Dedifferentiated amniotic fluid mesenchymal stem cell (primary cell): Measurements from ENCODE around the gene TSEN34.
"Not testable (repeated sequence)": the region's sequence is repeated elsewhere in the genome, so short reads cannot be mapped to it uniquely, and the experiment has no call there.

Experiments used
- DNase-seq: peaks from one replicate; pipeline ENCODE4 v3.0.0-alpha.2; 2016; ENCODE audit errors: extremely low spot score

The TSEN34 gene

DNA sequence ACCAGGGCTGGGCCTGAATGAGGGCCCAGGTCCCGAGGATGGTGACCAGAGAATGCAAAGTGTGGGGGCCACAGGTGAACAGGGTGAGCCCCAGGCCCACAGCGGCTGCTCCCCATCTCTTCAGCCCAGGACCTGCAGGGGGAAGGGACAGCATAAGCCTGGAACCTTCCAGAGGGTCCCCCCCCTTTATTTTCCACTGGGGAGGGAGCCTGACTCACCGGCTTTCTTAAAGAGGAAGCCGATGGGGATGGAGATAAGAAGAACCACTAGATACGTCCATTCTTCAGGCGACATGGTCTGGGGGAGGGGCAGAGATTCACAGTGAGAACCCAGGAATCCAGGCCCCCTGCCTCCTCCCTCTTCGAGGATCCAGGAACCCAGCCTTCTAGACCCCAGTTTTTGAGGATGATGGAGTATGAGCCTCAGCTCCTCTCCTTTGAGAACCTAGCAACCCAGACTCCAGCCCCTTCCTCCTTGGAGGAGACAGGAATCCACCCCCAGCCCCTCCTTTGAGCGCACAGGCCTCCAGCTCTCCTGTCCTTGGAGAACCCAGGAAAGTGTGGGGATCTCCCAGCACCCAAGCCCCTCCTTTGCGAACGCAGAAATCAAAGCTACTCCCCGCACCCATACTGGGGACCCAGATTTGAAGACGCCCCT is 2.8 kb upstream of the TSEN34 start:
- DNase-seq = peak; percentile 33

DNA sequence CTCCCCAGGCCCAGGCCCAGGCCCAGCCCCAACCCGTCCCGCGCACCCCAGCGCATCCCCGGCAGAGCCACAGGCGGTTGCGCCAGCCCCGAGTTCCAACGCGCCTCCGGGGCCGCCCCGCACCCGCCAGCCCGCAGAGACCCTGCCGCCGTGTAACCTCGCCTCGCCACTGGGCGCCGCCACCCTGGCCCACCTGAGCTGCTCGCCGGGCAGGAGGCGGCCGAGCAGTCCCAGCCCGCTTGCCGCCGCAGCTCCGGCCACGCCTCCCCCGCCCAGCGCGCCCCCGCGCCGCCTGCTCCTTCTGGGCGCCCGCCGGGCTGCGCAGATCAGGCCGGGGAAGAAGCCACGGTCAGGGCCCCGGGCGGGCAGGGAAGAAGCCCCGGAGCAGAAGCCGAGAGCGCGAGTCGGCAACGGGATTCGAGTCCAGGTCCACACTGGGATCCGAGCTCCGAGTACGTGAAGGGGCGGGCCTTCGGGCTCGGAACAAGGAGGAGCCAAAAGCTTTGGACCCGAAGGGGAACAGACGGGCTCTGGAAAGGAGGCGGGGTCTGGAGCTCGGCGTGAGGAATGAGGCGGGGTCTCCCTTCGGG is 1.9 kb upstream of the TSEN34 start, which contains the start of gene MBOAT7:
Gene MBOAT7 (minus strand): TSS at position 436 of the 590 bp plus-strand sequence. CDS start 1,072 bp downstream, outside the sequence.
- no peak for DNase-seq

DNA sequence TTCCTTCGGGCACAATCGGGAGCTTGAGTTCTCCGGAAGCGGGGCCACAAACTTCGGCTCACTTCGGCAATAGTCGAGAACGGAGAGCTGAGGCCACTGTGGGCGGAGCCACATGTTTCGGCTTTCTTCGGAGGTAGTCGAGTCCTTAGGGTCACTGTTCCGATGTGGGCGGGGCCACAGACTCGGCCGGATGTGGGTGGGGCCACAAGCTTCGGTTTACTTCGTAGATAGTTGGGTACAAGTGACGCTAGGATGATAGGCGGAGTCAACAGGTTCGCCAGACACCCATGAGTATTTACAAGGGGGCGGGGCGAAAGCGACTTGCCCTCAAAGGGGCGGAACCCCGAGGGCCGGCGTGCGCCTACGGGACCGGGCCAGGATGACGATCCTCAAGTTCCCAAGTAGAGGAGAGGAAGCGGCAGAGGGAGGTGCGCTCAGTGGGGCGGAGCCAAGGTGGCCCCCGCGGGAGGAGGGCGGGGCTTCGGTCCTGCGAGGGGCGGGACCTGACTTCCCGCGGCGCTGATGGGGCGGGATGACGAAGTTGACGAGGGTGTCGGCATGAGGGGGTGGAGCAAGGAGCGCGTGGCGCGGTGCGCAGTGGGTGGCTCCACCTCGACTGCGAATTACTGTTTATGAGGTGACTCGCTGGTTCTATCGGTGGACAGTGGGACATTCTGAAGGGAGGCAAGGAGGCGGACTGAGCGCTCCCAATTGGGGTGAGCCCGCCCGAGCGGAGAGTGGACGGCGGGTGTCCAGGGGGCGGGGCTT is 1.2 kb upstream of the TSEN34 start:
- DNase-seq = peak; percentile 100

DNA sequence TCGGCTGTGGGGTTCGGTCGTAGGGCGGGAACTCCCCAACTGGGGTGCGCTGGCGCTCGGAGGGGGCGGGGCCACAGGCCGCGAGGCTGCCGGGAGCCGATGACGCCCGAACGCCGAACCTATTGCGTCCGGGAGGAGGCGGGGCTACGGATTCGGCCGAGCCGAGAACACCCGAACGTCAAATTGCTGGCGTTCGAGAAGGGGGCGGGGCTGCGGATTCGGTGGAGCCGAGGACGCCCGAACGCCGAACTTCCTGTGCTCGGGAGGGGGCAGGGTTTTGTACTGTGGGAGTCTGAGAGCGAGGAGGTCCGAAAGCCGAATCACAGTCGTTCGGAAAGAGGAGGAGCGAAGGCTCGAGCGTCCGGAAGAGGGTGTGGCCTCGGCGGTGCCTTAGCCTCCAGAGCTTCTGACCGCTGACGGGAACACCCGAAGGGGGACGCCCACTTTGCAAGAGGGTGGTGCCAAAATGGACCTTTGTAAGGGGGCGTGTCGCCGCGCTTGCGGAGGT is 551 bp upstream of the TSEN34 start:
- DNase-seq = peak; percentile 100

DNA sequence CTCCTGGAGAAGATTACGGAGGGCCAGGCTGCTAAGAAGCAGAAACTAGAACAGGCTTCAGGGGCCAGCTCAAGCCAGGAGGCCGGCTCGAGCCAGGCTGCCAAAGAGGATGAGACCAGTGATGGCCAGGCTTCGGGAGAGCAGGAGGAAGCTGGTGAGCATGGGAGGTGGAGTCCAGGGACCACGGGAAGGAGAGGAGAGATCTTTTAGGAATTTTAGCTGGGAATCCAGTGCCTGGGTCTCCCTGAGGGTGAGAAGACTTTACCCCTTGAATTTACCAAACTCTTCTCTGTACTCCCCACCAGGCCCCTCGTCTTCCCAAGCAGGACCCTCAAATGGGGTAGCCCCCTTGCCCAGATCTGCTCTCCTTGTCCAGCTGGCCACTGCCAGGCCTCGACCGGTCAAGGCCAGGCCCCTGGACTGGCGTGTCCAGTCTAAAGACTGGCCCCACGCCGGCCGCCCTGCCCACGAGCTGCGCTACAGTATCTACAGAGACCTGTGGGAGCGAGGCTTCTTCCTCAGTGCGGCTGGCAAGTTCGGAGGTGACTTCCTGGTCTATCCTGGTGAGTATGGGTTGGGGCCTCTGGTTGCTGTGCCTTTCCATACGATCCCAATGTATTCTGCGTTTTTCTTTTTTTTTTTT is 824 bp downstream of the TSEN34 start:
- DNase-seq = no peak

DNA sequence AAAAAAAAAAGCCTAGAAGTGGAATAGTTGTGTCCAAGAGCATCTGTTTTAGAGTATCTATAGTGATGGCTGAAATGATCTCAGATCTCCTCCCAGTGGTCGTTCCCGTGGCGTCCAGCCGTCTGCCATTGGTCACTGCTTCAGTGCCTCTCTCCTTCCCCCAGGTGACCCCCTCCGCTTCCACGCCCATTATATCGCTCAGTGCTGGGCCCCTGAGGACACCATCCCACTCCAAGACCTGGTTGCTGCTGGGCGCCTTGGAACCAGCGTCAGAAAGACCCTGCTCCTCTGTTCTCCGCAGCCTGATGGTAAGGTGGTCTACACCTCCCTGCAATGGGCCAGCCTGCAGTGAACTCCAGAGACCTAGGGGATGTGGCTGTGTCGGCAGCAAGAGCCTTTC is 1.9 kb downstream of the TSEN34 start:
- no peak for DNase-seq

DNA sequence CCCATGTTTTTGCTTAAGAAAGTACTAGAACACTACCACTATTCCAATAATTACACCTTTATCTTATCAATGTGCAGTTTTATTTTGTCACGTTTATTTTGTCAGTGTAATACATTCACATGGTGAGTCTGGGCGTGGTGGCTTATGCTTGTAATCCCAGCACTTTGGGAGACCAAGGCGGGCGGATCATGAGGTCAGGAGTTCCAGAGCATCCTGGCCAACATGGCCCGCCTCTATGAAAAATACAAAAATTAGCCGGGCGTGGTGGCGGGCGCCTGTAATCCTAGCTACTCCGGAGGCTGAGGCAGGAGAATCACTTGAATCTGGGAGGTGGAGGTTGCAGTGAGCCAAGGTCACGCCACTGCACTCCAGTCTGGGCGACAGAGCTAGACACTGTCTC is 3.4 kb downstream of the TSEN34 start:
- DNase-seq = not testable (repeated sequence)

DNA sequence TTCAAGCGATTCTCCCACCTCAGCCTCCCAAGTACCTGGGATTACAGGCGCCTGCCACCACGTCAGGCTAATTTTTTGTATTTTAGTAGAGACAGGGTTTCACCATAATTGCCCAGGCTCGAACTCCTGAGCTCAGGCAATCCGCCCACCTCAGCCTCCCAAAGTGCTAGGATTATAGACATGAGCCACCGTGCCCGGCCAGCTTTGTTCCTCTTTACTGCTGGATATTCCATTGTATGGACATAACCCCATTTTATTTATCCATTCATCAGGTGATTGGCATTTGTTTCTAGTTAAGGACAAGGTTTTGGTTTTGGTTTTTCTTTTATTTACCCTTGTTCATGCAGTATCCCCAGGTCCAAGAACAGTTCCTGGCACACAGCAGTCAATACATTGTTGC is 5.4 kb downstream of the TSEN34 start:
- DNase-seq = peak; percentile 6

DNA sequence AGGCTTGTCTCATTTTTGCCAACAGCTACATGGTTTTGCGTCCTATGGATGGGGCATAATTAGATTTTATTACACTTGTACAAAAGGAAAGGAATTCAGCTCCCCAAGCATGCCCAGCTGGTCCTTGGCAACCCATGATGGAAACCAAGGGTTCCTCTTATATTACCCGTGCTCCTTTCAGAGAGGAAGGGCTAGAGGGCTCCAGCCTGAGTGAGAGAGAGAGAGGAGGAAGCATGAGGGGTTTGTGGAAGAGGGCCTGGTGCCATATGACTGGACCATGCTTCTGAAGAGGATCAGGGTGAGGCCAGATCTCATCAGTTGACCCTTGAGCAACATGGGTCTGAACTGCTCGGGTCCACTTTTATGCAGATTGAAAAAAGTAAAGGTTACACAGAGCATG is 6.0 kb downstream of the TSEN34 start:
- DNase-seq = no peak

DNA sequence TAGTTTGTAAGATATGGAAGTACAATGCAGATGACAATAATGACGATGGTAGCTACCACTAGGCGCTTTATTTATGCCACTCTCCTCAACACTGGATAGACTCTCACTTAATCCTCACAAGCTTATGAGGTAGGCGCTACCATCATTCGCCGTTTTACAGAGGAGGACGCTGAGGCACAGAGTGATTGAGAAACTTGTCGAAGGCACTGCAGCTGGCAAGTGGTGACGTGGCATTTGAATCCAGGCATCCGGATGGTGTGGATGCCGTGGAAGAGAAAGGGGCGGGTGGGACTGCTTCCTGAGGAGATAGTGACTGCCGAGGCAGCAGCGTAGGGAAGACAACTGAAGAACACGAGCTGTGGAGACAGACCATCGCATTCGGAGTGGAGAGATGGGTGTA is 8.3 kb downstream of the TSEN34 start:
- peak; percentile 12 for DNase-seq

DNA sequence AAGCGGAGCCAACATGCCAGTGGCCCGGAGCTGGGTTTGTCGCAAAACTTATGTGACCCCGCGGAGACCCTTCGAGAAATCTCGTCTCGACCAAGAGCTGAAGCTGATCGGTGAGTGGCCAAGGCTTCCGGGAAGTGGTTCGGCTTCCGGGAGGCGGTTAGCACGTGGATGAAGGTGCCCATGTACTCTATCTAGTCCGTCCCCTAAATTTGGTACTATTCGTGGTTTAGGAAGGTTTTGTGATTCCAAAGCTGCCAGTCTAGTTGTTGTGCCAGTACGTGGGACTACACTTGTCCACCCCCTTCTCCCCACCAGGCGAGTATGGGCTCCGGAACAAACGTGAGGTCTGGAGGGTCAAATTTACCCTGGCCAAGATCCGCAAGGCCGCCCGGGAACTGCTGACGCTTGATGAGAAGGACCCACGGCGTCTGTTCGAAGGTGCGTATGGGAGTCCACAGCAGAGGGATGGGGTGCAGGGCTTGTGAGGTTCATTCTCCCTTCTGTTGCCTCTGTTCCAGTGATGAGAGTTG is 10.1 kb downstream of the TSEN34 start:
- DNase-seq = no peak

DNA sequence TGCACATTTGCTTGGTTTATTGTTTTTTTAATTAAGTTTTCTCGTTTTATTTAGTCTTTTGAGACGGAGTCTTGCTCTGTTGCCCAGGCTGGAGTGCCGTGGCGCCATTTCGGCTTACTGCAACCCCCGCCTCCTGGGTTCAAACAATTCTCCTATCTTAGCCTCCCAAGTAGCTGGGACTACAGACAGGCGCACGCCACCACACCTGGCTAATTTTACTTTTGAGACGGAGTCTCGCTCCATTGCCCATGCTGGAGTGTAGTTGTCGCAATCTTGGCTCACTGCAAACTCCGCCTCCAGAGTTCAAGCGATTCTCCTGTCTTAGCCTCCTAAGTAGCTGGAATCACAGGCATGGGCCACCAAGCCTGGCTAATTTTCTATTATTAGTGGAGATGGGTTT is 10.9 kb downstream of the TSEN34 start:
- no peak for DNase-seq

DNA sequence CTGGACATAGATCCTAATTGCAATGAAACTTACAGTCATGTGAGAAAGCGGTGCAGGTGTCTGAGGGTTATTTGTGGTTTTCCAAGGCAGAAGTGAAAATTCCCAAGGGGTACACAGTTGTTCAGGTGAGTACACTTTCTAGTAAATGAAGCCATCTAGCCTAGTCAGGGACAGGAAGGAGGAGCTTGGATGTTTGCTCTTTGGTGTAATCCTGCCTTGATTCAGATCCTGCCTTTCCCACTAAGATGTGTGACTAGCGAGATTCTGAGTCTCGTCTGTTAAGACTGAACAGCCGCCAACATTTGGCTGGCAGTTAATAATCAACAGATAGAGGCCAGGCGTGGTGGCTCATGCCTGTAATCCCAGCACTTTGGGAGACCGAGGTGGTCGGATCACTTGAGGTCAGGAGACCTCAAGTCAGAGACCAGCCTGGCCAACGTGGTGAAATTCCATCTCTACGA is 12.1 kb downstream of the TSEN34 start:
- DNase-seq = no peak

DNA sequence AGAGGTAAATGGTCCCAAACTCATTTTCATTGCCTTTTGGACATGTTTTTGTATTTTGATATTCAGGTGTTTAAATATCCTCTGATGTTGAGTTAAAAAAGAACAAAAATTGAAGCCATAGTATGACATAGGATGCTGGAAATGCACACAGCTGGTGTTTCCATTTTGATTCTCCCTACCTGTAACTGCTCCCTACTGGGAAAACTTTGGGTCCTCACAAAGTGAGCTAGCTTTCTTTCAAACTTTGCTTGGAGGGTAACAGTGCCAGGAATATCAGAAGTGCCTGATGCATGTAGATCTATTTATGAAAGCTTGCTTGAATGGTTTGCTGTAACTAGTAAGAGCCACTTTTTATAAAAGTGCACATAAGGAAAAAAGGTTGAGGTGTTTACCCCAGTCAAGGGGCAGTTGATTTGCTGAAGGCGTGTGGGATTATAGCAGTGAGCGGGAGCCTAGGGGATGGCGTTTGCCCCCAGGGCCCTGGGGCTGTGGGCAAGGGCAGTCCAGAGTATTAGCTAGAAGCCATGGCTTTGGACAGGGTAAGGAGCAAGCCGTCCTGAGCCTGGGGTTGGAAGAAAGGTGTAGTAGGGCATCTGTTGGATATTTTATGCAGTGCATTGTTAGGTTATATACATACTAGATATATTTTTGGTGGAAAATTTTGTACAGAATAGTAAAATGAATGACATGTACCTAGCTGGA is 13.8 kb downstream of the TSEN34 start:
- DNase-seq = no peak

DNA sequence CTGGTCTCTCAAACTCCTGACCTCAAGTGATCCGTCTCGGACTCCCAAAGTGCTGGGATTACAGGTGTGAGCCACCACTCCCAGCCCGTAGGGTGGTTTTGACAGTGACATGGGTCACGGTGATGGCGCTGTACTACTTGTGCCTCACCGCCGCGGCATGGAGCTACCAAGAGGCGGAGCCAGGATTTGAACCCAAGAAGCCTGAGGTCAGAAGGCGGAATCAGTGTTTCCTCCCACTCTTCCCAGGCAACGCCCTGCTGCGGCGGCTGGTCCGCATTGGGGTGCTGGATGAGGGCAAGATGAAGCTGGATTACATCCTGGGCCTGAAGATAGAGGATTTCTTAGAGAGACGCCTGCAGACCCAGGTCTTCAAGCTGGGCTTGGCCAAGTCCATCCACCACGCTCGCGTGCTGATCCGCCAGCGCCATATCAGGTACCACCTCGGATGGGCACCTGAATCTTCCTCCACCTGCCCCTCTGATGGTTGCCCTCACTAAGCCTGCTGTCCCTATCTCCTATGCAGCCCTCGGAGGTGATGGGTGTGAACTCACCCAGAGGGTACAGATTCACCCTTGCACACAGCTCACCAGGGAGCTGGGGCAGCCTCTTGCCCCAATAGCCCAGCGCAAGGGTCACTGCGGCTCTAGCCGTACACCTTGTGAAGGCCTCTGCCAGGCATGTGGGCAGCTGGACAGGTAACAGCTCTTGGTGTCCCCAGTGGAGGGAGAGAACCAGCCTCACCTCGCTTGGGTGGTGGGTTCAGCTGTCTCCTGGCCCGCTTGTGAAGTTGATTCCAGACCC is 15.1 kb downstream of the TSEN34 start:
- no peak for DNase-seq

DNA sequence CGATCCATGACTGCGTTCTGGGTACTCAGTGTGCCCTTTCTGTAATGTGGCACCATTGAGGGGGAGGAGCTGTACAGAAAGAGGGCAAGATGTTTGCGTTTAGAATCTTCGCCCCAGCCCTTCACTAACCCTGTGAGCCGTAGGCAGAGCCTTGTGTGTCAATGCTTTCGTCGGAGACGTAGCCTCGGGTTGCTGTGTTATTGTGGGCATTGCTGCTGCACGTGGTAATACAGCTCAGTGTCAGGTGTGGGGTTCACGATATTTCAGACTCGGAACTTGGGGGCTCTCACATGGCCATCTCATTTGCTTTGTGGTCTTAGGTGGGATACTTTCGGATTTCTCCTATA is 15.7 kb downstream of the TSEN34 start:
- no peak for DNase-seq

DNA sequence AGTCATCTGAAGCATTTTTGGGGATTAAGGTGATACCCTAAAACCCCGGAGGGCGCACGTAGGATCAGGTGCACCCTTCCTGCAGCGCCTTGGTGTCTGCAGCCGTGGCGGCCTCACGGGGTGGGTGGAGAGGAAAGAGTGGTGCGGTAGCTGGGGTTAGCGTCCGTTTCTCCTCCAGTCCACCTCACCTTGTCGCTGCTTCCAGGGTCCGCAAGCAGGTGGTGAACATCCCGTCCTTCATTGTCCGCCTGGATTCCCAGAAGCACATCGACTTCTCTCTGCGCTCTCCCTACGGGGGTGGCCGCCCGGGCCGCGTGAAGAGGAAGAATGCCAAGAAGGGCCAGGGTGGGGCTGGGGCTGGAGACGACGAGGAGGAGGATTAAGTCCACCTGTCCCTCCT is 16.1 kb downstream of the TSEN34 start:
- not testable (repeated sequence) for DNase-seq

DNA sequence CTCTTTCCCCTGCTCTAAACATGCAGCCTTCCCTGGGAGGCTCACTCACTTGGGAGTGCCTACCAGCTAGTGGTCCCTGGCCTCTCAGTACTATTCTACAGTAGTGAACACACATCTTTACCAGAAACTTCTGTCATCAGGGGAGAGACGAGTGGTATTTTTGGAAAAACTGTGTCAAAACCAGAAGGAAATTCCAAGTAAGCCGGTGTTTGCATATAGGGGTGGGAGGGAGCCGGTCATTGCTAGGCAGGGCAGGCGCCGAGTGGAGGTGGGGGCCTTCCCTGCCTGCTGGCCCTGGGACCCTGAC is 16.5 kb downstream of the TSEN34 start:
- DNase-seq = no peak

DNA sequence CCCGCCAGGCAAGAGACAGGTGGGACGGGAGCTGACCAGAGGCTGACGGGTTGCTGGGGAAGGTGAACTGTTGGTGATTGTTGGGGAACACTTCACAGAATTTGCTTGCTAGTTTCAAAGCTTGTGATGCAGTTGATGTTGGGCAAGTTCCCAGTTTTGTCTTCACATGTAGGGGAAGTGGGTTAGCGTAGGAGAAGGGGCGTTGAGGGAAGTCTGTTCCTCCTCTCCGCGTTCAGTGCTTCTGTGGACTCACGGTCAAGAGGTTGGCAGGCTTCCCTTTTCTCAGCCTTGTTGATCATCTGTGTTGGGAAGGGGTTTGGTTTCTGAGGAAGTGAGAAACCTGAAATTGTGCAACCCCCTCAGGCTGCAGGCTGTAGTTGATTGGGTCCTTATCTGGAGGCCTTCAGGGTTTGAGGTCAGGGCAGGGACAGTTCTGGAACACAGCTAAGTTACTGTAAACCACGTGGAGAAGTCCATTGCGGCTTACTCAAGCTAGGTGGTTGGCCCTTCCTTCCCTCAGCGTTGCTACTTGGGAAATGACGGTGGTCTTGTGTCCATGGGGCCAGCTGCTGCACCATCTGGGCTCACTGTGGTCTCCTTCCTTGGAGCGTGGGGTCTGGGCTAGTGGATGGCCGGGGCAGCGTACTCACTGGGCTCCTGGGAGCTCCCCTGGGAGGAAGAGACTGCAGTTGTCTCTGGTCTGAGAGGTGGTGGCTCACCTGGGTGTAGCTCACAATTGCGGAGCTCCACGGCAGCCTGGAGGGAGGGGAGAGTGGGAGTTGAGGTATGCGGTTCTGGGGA is 17.1 kb downstream of the TSEN34 start:
- no peak for DNase-seq

DNA sequence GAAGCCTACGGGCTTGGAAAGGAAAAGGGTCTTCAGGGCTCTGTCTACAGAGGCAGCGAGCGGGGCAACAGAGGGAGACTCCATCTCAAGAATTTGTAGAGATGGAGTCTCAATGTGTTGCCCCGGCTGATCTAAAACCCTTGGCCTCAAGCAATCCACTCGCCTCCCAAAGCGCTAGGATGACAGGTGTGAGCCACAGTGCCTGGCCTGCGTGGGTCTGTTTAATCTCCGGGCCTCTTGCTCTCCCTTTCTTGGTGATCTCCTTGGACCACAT is 17.6 kb downstream of the TSEN34 start:
- DNase-seq = no peak
